K562 (cell line): ENCODE results near the gene GMEB2.

Experiments
- BHLHE40 ChIP-seq: IDR thresholded peaks from 2 replicates; pipeline ENCODE4 v1.6.1; 2011; ENCODE audit warnings: low read length, improper control_type of control experiment
- DNMT1 ChIP-seq: fragments of 450-650 bp; IDR thresholded peaks from 2 replicates; pipeline ENCODE4 v1.6.1; 2016; ENCODE audit warnings: antibody characterized with exemption, mild to moderate bottlenecking
- ZBTB2 ChIP-seq: fragments of 450-650 bp; IDR thresholded peaks from 2 replicates; pipeline ENCODE4 v1.6.1; 2016; ENCODE audit warnings: antibody characterized with exemption
- ZNF184 ChIP-seq: sonication (generic); formaldehyde crosslinking; IDR thresholded peaks from 2 replicates; pipeline ENCODE4 v1.5.0; 2020; ENCODE audit warnings: missing genetic modification reagents

GRCh38 chr20:63554361-63555278 is 72.3 kb downstream of the GMEB2 start:
- TF ChIP-seq ZNF184 (CRISPR knock-in tag) (no peak), ZBTB2 (no peak), DNMT1 (no peak), BHLHE40 (no peak)
